ENCODE measurements around the gene SGCB.
A peak's percentile ranks its signal among the peaks of the same experiment; 100 is the strongest.
"Not testable (repeated sequence)": the region's sequence is repeated elsewhere in the genome, so short reads cannot be mapped to it uniquely, and the experiment has no call there.

The SGCB gene

GRCh38 chr4:52038103-52038912 is at the start of gene SGCB:
TSS of gene SGCB (minus strand) at chr4:52038299. CDS start at chr4:52038259, 40 bp downstream.
- DNase-seq = peak in 1 of 2 experiments; percentile 80

DNA sequence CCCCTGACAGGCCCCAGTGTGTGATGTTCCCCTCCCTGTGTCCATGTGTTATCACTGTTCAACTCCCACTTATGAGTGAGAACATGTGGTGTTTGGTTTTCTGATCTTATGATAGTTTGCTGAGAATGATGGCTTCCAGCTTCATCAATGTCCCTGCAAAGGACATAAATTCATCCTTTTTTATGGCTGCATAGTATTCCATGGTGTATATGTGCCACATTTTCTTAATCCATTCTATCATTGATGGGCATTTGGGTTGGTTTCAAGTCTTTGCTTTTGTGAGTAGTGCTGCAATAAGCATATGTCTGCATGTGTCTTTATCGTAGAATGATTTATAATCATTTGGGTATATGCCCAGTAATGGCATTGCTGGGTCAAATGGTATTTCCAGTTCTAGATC is 48.3 kb upstream of the SGCB start:
- not testable (repeated sequence) for DNase-seq

GRCh38 chr4:52081216-52081615 is 43.1 kb upstream of the SGCB start:
- DNase-seq = no peak

DNA sequence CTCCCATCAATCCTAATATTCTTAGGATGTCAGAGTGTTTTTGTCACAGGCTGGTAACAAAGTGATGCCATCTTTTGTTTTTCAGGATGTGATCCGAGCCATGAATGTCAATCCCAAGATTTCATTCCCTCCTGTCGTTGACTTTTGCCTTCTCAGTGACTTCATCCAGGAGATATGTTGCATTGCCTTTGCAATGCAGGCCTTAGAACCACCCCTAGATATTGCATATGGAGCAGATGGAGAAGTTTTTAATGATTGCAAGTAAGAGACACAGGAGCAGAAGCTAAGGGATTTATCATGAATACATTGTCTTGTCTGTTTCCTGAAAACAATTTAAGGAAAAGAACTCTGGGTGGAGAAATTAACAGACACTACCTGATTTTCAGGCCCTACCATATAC is 41.6 kb upstream of the SGCB start:
- DNase-seq = no peak

- peak in 1 of 2 experiments; percentile 6 for DNase-seq
Observed at GRCh38 chr4:52076731-52077130, 38.6 kb upstream of the SGCB start.

DNA sequence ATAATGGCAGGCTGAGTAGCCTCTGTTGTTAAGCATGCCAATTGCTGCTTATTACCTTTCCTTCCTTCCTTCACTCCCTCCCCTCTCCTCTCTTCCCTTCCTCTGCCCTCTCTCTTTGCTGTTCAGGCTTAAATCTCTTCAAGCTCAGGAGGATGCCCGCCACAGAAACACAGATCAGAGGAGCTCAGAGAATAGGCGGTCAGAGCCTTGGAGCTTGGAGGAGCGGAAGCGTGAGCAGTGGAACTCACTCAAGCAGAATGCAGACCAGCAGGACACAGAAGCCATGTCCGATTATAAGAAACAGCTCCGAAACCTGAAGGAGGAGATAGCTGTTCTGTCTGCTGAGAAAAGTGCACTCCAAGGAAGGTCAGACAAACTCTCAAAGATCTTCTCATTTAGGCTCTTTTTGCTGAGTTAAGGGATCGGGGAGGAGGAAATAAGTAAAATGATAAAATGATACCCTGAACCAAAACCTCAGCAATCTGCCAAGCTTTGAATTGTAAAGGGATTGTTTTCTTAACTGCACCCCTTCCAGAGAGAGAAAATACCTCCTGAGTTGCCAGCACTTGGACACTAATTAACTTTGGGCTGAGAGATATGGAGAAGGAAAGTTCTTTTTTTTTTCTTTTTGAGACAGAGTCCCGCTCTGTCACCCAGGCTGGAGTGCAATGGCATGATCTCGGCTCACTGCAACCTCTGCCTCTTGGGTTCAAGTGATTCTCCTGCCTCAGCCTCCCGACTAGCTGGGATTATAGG is 33.9 kb upstream of the SGCB start:
- no peak for DNase-seq

DNA sequence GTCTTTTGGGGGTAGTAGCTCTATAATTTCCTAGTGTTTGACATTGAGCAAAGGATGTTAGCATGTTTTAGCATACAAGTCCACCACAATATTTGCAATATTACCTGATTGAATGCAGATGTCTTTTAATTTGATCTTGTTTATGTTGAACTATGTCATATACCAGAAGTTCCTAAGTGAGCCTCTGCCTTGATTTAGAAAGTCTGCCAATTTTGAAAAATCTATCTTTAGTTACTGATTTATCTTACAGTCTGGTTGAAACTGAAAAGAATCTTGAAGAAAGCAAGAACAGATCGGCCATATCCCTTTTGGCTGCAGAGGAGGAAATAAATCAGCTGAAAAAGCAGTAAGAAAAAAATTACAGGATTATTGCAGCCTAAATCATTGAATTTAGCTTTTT is 31.5 kb upstream of the SGCB start:
- DNase-seq = no peak

- DNase-seq = no peak
Observed at GRCh38 chr4:52059372-52059771, 21.3 kb upstream of the SGCB start.

DNA sequence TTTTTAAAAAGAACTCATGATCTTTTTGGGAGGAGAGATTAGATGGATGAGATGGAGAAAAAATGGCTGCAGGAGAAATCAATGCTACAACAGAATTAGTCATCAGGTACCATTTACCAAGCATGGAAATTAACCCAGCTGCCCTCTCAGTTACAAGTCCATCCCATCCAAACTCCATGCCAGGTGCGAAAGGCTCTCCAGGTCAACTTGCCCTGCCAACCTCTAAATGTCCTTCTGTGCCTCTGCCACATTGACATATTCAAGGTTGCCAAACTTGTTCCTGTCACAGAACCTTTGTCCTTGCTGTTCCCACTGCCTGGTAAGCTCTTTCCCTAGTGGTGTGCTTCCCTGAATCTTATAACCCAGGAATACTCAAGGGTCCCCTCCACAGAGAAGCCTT is 20.2 kb upstream of the SGCB start:
- DNase-seq = no peak

GRCh38 chr4:52057196-52057595 is 19.1 kb upstream of the SGCB start:
- no peak for DNase-seq

GRCh38 chr4:52054254-52054653 is 16.2 kb upstream of the SGCB start:
- DNase-seq = no peak

- no peak for DNase-seq
Observed at GRCh38 chr4:52052475-52052780, 14.3 kb upstream of the SGCB start.

DNA sequence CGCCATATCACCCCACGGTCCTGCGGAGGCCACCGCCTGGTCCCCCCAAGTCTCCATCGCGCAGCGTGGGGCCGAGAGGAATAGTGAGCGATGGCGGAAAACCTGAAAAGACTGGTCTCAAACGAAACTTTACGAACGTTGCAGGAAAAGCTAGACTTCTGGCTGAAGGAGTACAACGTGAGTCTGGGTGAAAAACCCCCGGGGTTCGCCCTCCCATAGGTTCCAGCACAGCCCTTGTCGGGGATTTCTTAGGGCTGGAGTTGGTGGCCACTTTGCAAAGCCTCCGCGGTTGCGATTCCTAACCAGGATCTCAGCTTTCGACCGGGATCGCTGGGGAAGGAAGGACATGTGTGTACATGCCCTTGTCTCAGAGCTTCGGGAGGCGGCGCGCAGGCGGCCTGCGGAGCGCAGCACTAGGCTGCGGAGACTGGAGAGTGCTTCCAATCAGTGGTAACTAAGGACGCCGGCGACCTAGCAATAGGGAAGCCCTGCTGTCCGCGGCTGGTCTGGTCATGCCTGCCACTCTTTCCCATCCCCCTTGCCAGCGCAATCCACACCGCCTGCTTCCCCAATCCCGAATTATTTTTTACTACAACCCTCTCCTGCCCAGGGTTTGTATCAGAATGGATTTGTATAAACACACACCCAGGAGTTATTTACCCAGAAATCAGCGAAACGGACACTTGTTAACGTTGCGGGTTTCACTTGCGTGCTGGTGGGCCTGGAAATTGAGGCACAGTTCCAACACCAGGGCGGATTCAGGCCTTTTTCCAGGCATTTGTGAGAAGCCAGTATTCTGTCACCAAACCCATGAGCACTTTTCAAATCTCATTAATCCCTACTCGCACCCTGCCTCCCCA is 13.7 kb upstream of the SGCB start:
- DNase-seq = peak; percentile 80 to 92

- peak in 1 of 2 experiments; percentile 35 for DNase-seq
Observed at GRCh38 chr4:52051213-52051614, 13.1 kb upstream of the SGCB start, which contains the start of gene SPATA18. TSS of gene SPATA18 (plus strand) at chr4:52051304. CDS start at chr4:52051705, 401 bp downstream.

DNA sequence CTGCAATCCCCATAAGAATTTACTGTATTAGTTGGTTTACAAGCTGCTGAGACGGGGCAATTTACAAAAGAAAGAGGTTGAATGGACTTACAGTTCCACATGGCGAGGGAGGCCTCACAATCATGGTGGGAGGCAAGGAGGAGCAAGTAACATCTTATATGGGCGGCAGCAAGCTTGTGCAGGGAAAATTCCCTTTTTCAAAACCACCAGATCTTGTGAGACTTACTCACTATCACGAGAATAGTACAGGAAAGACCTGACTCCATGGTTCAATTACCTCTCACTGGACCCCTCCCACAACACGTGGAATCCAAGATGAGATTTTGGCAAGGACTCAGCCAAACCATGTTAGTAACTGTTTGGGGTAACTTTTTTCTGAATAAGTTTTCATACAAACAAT is 11.2 kb upstream of the SGCB start:
- DNase-seq = no peak

DNA sequence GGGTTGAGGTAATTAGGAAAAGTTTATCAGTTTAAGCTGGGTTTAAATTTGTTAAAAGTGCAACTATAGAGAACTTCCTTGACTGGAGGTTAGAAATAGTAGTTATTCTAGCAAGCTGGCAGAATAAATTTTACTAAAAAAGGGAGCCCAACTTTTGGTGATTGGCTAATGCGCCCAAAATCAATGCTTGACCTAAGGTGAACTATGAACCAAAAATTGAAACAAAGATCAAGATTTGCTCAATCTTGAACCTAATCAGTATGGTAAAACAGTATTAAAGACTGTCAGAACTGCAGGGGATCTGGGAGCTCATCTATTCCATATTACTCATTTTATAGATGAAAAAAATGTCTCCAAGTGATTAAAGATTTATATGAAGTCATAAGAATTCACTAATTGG is 6.9 kb upstream of the SGCB start:
- no peak for DNase-seq

DNA sequence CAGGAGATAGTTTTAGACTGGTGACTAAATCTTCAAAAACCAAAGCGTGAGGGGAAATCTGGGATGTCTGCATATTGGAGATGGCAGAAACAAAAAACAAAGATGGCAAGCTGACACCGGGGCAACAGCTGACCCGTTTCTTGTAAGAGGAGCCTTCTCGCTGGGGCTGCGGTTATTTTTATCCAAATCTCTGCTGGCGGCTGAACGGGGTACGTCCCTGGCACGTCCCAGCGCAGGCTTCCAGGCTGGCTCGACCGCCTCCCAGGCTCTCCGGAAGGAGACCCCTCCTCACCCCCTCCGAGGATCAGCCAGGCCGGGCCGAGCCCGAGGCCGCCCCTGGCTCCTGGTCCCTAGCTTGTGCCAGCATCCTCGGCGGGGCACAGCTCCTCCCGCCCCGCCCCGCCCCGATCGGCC is 403 bp downstream of the SGCB start:
- DNase-seq = peak; percentile 11 to 75

GRCh38 chr4:52036886-52037530 is 1.1 kb downstream of the SGCB start:
- DNase-seq = no peak

- DNase-seq = no peak
Observed at GRCh38 chr4:52035190-52035589, 2.9 kb downstream of the SGCB start.

DNA sequence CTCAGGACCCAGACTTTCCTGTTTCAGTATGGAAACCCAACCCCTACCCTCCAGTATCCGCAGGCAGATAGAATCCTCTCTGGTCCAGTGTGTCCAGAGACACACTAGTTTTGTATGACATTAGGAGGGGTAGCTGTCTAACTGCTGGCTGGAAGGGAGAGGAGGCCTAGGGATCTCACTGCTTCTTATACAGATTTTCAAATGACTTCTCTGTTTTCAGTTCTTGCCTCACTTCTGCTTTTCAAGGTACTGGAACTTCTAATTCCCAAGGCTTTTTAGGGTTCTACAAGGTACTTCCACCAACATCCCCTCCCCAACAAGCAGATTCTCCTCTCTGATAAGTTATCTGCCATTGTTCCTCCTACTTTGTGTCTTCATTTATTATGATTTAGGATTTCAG is 6.1 kb downstream of the SGCB start:
- DNase-seq = no peak

DNA sequence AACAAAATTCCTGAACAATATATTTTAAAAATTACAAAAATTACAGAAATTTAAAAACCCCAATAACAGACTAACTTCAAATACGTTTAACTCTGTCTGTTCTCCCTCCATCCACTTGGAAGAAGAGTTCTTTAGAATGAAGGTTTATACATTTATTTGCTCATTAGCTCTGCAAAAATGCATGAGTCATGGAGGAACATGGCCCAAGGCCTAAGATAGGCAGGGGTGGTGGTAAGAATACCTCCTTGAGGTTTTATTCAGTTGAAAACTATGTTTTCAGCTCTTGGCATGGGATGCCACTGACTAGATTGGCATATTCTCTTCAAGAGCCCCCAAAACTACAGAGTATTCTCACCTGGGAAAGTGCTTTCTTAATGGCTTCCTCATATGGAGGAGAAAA is 9.1 kb downstream of the SGCB start:
- DNase-seq = no peak

DNA sequence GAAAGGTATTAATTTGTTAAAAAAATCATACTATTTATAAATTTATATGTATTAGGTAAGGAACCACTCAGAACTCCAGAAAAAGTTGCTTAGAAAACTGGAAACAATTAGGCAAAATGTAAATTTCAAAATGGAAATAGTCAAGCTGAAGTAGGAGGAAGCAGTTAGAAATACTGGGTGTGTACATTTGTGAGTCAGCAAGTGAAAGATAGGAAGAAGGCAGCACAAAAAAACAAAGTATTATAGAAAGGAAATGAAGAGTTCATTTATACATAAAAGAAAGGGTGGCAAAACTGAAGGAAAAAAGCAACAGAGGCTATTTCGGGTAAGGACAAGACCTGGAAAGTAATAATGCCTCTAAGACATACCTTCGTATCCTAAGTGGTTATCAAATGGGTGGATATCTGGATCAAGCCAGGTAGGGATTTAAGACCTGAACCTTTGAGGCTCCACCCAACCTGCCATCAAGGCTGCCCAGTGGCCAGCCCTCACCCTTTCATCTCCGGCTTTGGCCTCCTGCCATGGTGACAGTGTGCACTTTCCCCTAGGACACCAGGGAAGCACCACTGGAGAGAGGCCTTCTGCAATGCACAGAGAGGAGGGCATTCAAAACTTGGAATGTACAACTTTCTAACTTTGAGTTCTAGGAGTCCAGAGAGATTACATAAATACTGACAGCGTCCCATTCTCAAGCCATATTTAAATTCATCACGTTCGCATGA is 18.0 kb downstream of the SGCB start, which contains the start of gene LRRC66:
Gene LRRC66, minus strand, starts transcription at position 428 of the 722 bp plus-strand sequence. CDS start 2,750 bp downstream, outside the sequence.
- DNase-seq = no peak
